ENCODE measurements around the gene P2RY14.
"Not testable (repeated sequence)": the region's sequence is repeated elsewhere in the genome, so short reads cannot be mapped to it uniquely, and the experiment has no call there.

Gene P2RY14

DNA sequence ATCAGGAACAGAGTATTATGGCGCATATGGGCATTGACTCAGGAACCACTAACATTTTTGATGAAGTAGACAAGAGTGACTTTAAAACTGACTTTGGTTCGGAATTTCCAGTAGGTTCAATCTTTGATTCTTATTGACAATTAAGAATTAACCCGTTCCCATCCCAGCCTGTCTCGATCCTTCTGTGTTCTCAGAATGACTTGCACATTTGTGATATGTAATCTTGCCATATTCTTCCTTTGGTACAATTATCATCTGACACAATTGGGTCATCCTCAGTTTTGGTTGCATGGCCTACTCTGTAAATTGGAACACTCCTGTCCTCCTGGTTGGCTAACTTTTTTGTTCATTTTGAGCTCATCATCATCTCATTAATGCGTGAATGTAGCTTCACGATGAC lies 85.8 kb downstream of the P2RY14 start:
- DNase-seq (ENCODE audit: extremely low read depth in 1 of 2, low read depth in 1 of 2) = no peak

DNA sequence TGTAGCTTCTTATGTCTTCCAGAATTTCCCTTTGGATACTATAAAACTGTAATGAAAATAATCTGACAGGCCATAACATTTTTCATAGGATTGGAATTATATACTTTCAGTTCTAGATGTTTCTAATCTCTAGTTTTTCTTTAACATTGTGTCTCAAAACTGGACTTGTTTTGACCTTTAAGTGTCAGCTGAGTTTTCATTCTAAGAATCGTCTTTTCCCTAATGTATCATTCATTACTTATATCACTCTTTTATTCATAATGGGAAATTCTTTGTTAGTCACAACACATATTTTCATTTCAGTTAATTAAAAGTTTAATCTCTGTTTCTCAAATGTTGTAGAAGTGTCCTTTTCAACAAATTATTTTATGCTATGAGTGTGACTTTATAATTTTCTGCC lies 87.2 kb downstream of the P2RY14 start:
- DNase-seq (ENCODE audit: extremely low read depth in 1 of 2, low read depth in 1 of 2) = no peak

DNA sequence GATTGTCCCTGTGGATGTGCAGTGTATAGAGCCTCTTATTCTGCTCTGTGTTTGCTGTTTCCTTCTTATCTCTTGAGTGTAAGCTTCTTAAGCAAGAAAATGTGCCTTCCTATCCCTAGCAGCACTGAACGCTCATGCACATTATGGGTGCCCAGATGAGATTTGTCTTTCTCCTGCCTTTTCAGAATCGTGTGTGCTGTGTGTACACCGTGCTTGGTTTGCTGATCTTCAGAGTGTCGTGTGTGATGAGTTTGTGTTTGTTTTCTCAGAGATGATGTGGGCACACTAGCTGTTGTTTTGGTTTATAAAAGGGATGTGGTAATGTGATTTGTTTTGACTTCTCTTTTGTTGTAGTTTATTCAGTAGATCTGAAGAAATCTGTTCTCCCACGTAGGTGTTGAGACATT lies 95.1 kb downstream of the P2RY14 start:
- no peak for DNase-seq (ENCODE audit: extremely low read depth in 1 of 2, low read depth in 1 of 2)

DNA sequence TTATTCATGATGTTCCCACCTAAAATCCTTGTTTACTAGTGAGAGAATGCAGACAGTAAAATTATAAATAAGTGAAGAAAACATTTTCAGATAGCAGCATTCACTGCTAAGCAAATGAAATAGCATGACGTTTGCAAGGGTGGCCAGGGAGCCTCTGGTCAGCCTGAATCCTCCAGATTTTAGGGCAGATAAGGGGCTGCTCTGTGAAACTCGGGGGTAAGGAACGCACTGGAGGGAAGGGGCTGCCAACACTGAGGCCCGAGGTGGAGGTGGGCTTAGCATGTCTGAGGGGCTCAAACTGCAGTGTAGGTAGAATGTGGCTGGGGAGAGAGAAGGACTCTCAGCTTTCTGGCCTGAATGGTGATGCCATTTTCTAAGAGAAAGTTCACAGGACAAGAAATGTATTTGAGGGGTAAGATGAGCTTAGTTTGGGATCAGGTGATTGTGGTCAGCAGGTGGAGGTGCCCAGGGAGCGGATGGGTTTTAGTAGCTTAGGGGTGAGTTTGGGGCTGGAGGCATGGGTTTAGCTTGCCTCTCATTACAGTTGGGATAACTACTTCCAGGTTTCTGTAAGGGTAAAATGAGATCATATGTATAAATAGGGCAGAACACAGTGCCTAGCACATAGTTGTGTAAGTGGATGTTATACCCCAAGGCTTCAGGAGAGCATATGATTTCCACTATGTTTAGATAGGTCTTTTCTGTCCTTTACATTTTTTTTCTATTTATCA lies 95.8 kb downstream of the P2RY14 start:
- no peak for DNase-seq (ENCODE audit: extremely low read depth in 1 of 2, low read depth in 1 of 2)

DNA sequence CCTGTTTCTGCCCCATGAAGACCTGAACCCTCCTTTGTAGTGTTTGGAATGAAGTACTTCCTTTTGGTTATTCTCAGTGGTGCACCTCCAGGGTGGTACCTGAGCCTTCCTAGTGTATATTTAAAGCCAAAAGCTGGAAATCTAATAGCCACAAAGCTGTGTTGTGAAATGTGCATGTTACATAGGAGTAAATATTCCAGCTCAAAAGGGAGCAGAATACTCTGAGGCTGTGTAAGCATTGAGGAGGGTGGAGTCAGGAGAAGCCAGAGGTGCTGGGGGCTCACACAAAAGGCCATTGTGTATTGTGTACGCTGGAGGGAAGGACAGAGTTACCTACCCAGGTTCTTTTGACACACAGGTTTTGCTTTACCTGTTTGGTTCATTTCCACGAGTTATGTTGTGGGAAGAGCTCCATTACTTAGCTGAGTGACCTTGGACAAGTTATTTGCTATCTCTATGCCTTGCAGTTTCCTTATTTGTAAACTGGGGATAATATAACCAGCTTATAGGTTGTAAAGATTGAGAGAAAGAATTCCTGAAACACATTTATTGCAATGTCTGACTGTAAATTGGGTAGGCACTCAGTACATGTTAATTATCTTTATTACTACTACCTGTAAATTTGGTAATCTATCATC lies 100.0 kb downstream of the P2RY14 start:
- DNase-seq (ENCODE audit: extremely low read depth in 1 of 2, low read depth in 1 of 2) = no peak

DNA sequence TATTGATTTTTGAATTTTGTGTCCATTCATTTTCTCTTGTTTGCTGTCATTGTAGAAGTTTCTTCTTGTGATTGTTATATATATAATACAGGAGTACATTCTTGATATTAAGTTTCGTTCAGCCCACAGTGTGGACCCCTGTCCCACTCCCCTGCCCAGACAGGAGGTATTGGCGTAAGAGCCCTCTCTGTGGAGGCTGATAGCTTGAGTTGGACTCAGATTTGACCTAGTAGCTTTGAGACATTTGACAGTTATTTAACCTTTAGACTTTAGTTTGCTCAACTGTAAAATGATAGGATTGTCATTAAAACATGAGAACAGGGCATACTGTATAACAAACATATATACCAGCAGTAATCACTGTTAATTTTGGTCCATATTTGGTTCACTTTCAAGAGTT lies 102.4 kb downstream of the P2RY14 start:
- no peak for DNase-seq (ENCODE audit: extremely low read depth in 1 of 2, low read depth in 1 of 2)

DNA sequence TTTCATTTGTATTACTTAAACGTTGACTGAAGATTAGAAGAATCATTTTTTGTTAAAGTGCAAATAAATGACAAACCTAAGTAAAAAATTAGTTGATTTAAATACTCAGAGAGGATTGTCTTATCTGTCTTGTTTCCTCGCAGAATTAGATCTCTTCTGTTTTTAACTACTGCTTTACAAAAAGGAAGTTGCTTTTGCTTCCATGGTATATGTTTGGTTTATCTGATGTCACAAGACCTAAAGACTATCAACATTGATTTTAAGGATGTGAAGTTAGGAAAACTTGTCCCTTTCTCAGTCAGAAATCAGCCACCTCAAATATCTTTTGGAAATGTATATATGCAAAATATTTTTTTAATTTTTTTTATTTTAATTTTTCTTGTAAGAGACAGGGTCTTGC lies 104.0 kb downstream of the P2RY14 start:
- no peak for DNase-seq (ENCODE audit: extremely low read depth in 1 of 2, low read depth in 1 of 2)

DNA sequence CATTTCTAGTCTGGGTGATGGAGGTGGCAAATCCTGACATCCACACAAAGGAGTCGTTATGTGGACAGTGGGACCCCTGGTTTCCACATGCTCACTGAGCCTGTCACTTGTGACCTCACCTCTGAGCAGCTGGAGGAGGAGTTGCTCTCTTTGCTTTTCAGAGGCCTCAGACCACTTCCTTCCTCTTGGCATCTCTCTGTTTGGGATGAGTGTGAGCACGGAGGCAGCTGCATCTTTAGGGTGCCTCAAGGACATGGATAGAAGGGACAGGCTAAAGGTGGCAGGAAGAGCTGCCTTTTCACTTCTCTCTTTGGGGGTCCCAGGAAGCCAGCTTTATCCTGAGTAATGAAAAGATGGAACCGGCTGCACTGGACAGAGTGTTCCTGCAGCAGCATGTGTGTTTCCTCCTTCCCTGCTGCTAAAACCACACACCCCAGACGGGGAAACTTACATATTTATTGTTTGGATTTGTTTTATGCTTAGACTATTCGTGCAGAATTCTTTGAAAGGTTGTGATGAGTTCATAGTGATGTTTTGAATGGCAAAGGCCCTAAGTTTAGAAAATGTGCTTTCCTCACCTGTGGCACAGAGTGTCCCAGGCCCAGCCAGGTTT lies 107.1 kb downstream of the P2RY14 start:
- DNase-seq (ENCODE audit: extremely low read depth in 1 of 2, low read depth in 1 of 2) = no peak

DNA sequence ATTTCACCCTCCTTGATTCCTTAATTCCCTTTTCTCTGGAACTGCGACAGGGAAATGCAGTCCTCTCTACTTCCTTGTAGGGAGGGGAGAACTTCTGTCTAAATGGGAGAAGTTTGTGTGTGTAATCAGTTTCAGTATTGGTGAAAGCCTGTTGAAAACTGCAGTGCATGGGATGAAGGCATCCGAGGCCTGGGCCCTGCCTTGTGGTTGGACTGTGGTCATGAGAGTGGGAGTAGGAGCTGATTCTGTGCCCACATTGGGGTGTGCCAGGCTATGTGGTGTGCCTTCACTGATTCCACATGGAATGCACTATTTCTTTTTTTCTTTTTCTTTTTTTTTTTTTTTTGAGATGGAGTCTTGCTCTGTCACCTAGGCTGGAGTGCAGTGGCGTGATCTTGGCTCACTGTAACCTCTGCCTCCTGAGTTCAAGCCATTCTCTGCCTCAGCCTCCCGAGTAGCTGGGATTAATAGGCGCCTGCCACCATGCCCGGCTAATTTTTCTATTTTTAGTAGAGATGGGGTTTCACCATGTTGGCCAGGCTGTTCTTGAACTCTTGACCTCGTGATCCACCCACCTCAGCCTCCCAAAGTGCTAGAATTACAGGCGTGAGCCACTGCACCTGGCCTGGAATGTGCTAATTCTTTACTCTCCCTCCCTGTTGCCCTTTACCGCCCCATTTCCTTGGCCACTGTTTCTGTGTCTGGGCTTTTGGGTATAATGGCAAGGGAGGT lies 108.2 kb downstream of the P2RY14 start:
- DNase-seq (ENCODE audit: extremely low read depth in 1 of 2, low read depth in 1 of 2) = not testable (repeated sequence)

DNA sequence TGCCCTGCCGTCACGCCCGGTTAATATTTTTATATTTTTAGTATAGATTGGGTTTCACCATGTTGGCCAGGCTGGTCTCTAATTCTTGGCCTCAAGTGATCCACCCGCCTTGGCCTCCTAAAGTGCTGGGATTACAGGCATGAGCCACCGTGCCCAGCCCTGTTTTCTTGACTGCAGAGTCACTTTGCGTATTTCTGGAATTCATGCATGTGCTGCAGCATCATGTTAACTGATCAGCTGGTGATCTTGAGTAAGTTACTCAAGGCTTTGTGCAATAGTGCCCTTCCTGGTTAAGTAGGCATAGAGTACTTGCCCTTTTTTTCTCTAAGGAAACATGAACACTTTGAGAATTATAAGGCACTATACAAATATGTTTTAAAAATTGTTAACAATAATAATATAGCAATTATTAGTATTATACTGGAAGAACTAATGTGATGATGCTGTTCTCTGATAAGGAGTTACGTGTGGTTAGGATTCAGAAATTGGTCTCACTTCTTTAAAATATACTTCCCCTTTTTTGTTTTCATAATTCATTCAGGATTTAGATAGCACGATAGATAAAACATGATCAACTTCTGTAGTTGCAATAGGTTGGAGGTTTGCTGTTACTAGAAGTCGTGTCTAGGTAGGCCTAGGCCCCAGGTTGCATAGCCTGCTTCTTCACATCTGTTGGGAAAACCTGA lies 108.9 kb downstream of the P2RY14 start:
- DNase-seq (ENCODE audit: extremely low read depth in 1 of 2, low read depth in 1 of 2) = no peak

DNA sequence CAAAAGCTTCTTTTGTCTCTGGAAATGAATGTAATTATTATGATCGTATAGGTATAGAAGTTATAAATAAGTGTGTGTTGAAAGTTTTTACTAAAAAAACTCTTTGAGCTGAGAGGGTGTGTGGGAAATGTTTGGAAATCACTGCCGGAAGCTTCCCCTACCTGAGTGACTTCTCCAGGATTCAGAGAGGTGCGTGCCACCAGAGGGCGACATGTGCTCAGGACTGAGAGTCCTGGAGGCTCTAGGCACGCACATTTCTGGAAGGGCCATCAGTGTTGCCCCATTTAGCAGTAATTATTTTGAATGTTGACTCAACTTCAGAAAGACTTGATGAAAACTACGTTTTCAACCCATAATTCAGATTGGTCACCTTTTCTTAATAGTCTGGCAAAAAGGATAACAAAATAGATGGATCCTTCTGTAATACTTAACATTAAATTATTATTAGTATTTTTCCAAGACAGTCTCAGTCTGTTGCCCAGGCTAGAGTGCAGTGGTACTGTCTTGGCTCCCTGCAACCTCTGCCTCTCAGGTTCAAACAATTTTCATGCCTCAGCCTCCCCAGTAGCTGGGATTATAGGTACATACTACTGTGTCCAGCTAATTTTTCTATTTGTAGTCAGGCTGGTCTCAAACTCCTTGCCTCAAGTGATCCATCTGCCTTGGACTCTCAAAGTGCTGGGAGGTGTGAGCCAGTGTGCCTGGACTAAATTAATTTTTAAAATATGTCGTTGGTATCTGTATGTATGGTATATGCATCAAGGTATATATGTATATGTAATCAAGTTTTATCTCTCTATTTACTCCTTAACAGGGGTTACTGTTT lies 109.9 kb downstream of the P2RY14 start:
- peak; percentile 60 to 76 for DNase-seq (ENCODE audit: extremely low read depth in 1 of 2, low read depth in 1 of 2)

DNA sequence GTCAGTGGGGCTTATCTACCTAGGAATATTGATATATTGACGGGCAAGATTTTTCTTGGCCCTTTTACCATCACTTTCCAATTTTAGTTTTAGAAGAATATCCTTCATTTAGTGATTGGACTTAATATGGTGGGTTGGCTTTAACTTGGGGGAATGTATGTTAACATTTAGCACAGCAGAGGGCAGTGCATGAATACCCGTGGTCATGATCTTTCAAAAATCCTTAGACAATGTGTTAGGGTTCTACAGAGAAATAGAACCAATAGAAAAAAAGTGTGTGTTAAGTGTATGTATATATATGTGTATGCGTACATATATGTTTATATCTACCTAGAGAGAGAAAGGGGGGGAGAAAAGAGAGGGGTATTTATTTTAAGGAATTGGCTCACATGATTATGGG lies 112.2 kb downstream of the P2RY14 start:
- no peak for DNase-seq (ENCODE audit: extremely low read depth in 1 of 2, low read depth in 1 of 2)

DNA sequence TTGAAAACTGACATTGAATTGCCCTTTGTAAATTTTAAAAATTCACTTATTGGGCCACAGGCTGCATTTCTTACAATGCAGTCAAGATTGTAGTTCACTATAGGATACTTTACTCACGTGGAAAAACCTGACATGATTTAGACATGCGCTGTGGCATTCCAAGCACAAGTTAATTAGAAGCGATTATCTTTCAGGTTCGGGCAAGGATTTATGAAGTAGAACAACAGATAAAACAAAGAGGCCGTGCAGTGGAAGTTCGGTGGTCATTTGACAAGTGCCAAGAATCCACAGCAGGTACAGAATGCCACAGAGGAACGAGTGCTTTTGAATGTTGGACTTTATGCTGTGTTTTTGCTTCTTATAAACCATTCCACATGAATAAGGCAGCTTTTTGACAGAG lies 113.1 kb downstream of the P2RY14 start:
- DNase-seq (ENCODE audit: extremely low read depth in 1 of 2, low read depth in 1 of 2) = no peak
